ENCODE measurements around the gene LDLRAD4.

The LDLRAD4 gene

GRCh38 chr18:13513021-13513420 lies 294.5 kb downstream of the LDLRAD4 start:
- no peak for TF ChIP-seq CTCF (IDR thresholded peaks at IDR 0.05; ENCODE audit: extremely low read depth, missing control alignments)
- no peak for DNase-seq (ENCODE audit: low spot score)

- DNase-seq (ENCODE audit: low spot score) = no peak
- TF ChIP-seq CTCF (IDR thresholded peaks at IDR 0.05; ENCODE audit: extremely low read depth, missing control alignments) = no peak
Observed at GRCh38 chr18:13513481-13513880, 294.9 kb downstream of the LDLRAD4 start.

GRCh38 chr18:13514558-13514957 lies 296.0 kb downstream of the LDLRAD4 start:
- no peak for DNase-seq (ENCODE audit: low spot score)
- no peak for TF ChIP-seq CTCF (IDR thresholded peaks at IDR 0.05; ENCODE audit: extremely low read depth, missing control alignments)

GRCh38 chr18:13516855-13517254 lies 298.3 kb downstream of the LDLRAD4 start:
- TF ChIP-seq CTCF (IDR thresholded peaks at IDR 0.05; ENCODE audit: extremely low read depth, missing control alignments) = no peak
- DNase-seq (ENCODE audit: low spot score) = no peak

GRCh38 chr18:13517369-13517768 lies 298.8 kb downstream of the LDLRAD4 start:
- no peak for TF ChIP-seq CTCF (IDR thresholded peaks at IDR 0.05; ENCODE audit: extremely low read depth, missing control alignments)
- DNase-seq (ENCODE audit: low spot score) = no peak

- no peak for DNase-seq (ENCODE audit: low spot score)
- TF ChIP-seq CTCF (IDR thresholded peaks at IDR 0.05; ENCODE audit: extremely low read depth, missing control alignments) = no peak
Observed at GRCh38 chr18:13518382-13518781, 299.8 kb downstream of the LDLRAD4 start.

GRCh38 chr18:13520306-13520705 lies 301.7 kb downstream of the LDLRAD4 start:
- no peak for DNase-seq (ENCODE audit: low spot score)

More at GRCh38 chr18:13520306-13520705, 301.7 kb downstream of the LDLRAD4 start:
- no peak for TF ChIP-seq CTCF (IDR thresholded peaks at IDR 0.05; ENCODE audit: extremely low read depth, missing control alignments)

All from GM20000 (cell line).